Measurements from ENCODE around the gene UBE2M.
A peak's percentile ranks its signal among the peaks of the same experiment; 100 is the strongest.

UBE2M gene

GRCh38 chr19:58570770-58571574, 12.6 kb upstream of the UBE2M start:
- peak; percentile 50 for DNase-seq

- DNase-seq, result peak; percentile 55
Measured at GRCh38 chr19:58569943-58570670, 11.7 kb upstream of the UBE2M start.

GRCh38 chr19:58569191-58569942, 11.0 kb upstream of the UBE2M start:
- DNase-seq, result peak; percentile 40

DNA sequence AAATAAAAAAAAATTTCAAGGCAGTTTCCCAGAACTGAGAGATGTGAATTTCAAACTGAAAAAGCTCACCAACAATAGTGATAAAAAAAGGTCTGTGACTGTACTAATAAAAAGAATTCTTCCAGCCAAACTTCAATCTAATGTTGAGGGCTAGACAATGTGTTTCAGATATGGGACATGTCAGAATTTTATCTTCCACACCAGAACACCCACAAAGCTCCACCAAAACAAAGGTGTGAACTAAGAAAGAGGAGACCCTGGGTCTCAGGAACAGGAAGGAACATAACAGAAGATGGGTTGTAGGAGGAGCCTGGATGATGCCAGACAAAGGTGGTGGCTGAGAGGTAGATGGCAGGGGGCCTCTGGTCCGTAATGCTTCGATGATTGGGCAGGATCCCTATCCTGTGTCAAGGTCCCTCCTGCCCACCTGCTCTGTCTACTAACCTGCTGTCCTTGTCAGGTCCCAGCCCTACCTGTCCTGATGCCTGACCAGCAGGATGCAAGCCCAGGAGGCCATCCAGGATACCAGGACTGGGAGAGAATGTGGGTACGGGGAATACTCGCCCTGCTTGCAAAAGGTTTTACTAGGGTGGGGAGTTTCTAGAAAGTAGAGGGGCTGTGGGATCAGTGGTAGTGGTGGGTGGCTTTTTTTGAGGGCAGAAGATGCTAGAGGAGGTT, 10.2 kb upstream of the UBE2M start:
- peak; percentile 47 for DNase-seq

DNA sequence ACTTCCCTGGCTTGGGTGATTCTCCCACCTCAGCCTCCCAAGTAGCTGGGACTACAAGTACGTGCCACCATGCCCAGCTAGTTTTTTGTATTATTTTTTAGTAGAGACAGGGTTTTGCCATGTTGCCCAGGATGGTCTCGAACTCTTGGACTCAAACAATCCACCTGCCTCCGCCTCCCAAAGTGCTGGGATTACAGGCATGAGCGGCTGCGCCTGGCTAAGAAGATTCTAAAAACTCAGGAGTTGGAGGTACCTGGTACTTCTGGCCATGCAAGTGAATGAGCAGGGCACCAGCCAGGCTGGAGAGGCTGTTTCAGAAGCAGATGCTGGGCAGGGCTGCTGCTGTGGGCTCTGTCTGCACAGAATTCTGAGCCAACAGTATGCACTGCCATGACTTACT, 8.6 kb upstream of the UBE2M start:
- DNase-seq, result no peak

- no peak for DNase-seq
Measured at GRCh38 chr19:58563823-58564222, 5.4 kb upstream of the UBE2M start.

DNA sequence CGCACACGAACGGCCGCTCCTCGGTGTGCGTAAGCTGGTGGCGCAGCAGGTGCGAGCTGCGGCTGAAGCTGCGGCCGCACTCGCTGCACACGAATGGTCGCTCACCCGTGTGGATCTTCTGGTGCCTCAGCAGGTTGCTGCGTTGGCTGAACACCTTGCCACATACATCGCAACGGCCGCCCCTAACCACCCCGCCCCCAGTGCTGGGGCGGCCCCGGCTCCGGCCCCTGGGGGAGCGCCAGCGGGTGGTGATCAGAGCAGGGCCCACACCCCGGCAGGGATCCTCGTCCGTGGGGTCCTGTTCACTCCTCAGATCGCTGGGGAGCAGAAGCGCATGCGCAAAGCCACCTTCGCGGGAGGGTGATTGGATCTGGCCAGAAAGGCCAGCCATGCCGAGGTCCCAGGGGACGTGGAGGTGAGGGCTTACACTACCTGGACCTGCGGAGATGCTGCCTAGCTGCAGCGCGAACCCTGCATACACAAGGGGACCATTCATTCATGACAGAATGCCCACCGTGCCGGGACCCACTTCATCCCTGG, 4.7 kb upstream of the UBE2M start:
- no peak for DNase-seq

DNA sequence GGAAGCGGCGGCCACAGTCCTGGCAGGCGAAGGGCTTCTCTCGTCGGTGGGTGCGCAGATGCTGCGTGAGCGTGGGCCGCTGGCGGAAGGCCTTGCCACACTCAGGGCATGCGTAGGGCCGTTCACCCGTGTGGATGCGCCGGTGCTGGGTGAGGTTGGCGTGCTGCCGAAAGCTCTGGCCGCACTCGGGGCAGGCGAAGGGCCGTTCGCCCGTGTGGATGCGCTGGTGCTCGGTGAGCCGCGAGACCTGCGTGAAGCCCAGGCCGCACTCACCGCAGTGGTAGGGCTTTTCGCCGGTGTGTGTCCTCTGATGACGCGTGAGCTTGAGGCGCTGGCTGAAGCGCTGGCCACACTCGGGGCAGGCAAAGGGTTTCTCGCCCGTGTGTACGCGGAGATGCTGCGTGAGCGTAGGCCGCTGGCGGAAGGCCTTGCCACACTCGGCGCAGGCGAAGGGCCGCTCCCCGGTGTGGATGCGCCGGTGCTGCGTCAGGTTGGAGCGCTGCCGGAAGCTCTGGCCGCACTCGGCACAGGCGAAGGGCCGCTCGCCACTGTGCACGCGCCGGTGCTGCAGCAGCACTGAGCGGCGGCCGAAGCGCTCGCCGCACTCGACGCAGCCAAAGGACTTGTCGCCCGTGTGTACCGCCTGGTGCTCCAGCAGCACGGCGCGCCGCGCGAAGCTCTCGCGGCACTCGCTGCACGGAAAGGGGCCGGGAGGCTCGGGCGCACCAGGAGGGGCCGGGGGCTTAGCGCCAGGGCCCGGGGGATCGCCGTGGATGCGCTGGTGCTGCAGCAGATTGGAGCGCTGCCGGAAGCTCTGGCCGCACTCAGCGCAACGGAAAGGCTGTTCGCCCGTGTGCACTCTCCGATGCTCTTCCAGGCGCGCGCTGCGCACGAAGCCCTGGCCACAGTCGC, 4.0 kb upstream of the UBE2M start:
- DNase-seq, result peak; percentile 81

GRCh38 chr19:58561373-58562121, 3.1 kb upstream of the UBE2M start:
- DNase-seq, result no peak

GRCh38 chr19:58560921-58561320, 2.5 kb upstream of the UBE2M start:
- DNase-seq, result no peak

DNA sequence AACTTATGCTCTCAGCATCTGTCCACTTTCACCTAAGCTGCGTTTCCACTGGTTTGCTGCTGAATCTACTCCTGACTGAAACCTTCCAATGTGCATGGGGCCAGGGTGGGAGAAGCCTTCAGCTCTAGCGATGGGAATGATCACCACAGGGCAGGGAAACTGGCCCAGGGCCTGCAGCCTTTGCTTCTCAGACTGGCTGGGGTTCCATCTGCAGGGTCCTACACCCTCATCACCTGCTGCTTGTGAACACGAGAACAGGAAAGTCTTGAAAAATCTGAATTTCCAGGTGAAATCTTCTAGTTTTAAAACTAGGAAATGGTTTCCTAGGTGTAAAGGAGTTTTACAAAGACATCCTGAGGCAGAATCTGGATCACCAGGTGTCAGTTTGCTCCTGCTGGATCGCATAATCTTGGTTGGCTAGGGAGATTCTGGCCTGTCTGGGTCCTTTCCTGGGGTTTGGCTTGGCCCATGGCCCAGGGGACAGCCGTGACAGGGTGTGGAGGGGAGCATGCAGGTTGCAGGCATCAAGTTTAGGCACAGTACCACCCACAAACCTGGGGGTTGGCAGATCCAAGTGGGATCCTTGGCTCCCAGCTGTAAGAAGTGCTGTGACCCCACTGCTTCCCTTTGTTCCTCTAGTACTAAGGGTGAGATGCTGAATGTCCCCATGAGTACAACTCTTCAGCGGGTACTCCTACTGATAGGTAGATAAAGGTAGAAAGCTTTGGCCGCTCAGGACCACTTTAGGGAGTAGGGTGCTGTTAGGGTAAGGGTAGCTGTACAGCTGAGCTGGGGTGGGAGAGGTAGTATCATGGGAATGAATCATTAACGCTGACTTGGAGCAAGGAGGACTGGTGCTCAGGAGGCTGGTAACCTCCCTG, 1.8 kb upstream of the UBE2M start:
- DNase-seq, result no peak

GRCh38 chr19:58559275-58560006, 1.0 kb upstream of the UBE2M start:
- DNase-seq, result peak; percentile 90

DNA sequence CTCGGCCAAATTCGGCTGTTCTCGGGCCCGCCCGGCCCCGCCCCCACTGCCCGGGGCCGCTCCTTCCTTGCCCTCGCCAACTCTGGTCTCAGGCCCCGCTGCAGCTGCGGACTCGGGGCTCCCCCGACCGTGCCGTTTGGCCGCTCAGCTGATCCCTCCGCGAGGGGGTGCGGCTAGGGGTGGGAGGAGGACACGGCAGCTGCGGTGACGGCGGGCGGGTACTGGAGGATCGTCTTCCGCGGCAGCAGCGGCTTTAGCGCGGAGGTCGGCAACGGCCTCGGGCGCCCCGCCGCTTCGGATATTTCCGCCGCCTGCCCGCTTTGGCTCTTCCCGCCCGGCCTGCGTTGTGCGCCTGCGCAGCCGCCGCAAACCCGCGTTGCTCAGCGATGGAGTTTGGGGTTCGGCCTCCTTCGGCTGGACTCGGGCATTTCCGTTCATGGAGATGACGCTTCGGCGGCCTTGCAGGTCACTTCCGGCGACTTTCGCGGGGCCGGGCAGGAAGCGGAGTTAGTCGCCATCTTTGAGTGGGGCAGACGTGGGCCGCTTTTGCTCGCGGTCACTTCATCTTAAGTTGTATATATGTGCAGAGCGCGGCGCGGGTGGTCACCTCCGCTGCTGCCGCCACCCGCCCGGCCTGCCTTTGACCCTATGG, 338 bp upstream of the UBE2M start:
- peak; percentile 100 for DNase-seq

DNA sequence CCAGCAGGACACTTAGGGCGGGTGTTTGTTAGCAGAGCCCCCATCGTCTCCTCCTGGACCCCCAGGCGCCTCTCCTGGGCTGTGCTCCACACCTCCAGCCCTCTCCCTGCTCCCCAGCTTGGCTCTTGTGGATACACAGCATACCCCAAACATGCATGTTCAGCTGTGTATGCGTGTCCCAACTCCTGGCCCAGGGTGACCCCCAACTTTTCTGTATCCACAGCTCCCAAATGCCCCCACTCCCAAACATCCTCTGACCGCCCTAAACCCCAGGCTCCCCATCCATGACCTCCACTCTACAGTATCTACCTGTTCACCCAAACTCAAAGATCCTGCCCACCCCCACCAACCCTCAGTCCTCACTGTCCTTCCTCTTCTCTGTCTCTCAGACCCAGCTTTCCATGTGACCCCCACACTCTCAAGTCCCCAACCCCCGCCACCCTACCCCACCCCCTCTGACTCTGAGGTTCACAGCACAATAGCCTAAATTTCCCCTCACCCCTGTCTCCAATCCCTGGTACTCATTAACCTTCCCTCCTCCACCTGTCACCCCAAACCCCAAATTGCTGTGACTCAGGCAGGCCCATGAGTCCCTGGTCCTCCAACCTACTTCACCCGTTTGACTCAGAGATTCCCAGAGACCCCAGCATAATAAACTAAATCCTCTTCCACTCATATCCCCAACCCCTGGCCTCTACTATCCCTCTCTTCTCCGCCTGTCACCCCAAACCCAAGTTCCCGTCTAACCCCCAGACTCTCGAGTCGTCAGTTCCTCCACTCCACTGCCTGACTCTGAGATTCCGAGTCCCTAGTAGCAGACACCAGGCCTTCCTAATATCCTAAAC, 968 bp downstream of the UBE2M start:
- no peak for DNase-seq

- DNase-seq, result no peak
Measured at GRCh38 chr19:58556622-58557220, 1.7 kb downstream of the UBE2M start.

DNA sequence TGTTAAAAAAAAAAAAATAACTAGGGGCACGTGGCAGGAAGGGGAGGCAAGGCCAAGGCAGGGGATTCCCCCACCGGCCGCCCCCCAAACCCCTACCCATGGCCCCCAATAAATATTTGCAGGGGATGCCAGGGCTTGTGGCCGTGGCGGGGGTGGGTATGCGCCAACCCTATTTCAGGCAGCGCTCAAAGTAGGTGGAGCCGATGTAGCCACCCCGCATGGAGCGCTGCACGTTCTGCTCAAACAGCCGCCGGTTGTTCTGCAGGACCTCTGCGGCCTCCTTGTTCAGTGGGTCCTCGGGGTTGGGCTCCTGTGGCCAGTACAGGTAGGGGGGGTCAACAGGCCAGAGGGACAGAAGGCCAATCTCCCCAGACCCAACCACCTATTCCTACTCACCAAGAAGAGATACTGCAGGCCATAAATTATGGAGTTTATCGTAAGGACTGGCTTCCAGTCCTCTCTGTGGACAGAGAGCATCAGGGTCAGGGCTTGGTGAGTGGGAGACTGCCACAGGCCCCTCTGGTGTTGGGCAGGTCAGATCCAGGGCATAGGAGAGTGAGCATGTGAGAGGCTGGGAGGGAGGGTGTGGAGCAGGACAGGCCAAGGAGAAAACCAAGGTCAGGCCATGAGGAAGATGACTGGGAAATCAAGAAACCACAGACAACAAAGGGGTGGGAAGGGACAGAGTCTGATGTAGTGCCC, 2.3 kb downstream of the UBE2M start:
- DNase-seq, result no peak
